Left kidney (tissue), 2 donors: ENCODE results near the gene LBX1. TPM values are rescaled to one million over a fixed set of nuclear protein-coding genes. Genes with fewer than 3 reads are reported as not detected.

Experiments used
- DNase-seq: peaks from one replicate; pipeline ENCODE4 v3.0.0-alpha.2; 2013
- polyA plus RNA-seq: library from polyadenylated mRNA; unstranded; fragments of 120-200 nt; gene quantifications from one replicate; pipeline ENCODE4 v1.2.1, GENCODE V29; 2013; ENCODE audit not compliant: insufficient read length

Gene LBX1
- polyA plus RNA-seq, 1 donor: not detected

DNA sequence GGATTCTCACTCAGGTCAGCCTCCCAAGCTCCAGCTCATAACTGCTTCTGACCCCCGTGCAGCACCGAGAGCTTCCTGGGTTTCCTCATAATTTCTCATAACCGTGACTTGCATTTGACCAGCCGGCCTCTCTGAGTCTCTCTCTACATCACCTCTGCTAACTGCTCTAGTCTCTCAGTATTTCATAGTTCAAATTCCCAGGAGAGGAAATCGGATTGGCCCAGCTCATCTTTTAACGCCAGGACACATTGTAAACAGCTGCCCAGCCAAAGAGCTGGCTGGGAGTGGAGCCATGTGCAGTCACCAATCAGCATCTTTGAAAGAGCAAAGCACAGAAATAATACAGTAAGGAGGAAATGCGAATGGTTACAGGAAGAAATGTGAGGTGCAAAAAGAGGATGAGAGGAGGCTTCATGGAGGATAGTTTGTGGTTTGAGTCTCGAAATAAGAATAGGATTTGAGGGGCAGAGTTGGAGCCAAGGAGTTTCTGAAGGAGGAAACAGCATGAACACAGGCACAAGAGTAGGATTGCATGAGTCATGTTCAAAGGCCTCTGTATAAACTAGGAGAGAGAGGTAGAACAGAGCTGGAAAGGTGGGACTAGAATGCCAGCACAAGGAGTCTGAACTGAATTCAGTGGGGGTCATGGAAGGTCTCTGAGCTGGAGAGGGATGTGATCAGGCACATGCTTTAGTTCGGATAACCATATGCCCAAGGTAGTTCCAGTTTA is 15.2 kb upstream of the LBX1 start:
- DNase-seq: no peak

DNA sequence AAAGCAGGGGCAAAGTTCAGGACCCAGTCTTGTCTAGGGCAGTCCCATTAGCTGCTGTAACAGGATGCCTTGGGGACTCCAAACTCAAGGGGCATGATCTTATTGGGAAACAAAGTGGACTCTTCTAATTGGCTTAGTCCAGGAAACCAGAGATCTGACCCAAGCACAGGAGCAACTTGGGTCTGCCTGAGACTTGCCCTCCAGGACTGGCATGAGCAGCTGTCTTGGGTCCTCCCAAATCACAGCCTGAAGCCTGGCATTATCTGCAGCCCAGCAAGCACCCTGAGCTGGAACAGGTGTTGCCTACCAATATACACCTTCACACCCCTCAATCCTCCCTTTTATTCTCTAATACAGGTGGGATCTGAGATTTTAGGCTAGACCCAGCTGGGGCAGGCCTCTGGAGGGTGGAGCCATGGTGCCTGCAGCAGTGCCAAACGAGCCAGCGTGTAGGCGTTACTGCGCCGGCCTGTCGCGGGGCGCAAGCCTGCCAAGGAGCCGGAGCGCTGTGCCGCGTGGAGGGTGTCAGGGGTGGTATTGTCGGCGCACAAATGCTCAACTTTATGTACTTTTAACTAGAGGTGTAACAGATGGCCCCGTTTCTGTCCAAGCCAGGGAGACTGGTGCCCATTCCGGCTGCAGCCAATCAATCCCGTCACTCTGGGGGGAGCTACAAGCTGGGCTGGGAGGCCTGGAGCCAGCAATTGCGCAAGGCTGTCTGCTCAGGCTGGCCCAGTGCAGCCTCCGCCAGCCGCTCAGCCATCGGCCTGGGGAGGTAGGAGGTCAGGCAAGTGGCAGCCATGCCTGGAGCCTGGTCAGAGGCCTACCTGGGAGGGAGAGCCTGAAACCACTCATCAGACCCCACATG is 12.8 kb upstream of the LBX1 start:
- DNase-seq: no peak

GRCh38 chr10:101238732-101239105 is 9.5 kb upstream of the LBX1 start:
- no peak for DNase-seq

GRCh38 chr10:101237982-101238731 is 8.9 kb upstream of the LBX1 start:
- DNase-seq: no peak

DNA sequence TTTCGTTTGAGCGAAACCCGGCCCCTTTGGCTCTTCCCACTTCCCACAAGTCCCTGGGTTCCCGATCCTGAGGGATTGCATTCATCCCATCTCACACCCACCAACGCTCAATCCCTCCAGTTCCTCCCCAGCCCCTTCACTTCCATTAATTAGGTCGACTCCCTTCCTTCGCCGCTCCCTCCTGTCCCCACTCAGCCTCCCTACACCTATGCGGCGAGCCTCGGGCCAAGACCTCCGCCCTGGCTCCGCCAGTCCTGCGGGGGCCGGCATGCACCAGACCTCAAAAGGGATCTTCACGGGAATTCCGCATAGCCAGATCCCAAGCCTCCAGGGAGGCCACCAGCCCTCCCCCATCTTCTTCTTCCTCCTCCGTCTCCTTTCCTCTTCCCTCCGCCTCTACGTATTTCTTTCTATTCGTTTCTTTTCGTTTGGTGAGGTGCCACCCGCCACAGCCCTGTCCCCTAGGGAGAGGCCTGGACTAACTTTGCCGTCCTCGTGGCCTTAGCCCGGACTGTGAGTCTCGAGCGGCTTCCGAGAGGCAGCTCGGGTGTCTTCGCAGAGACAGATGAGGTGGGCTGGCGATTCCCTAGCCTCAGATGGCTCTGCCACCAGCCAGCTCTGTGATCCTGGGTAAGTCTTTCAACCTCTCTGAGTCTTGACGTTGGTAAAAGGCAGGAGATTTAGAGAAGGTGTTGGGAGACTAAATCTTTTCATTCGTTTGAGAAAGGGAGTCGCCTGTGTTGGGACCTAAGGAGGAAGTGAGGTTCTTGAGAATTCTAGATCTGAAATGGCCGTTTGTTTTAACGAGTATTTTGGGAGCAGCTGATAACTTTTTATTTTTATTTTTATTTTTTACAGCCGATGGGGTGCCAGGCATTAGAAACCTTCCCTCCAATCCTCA is 8.1 kb upstream of the LBX1 start:
- DNase-seq: no peak

DNA sequence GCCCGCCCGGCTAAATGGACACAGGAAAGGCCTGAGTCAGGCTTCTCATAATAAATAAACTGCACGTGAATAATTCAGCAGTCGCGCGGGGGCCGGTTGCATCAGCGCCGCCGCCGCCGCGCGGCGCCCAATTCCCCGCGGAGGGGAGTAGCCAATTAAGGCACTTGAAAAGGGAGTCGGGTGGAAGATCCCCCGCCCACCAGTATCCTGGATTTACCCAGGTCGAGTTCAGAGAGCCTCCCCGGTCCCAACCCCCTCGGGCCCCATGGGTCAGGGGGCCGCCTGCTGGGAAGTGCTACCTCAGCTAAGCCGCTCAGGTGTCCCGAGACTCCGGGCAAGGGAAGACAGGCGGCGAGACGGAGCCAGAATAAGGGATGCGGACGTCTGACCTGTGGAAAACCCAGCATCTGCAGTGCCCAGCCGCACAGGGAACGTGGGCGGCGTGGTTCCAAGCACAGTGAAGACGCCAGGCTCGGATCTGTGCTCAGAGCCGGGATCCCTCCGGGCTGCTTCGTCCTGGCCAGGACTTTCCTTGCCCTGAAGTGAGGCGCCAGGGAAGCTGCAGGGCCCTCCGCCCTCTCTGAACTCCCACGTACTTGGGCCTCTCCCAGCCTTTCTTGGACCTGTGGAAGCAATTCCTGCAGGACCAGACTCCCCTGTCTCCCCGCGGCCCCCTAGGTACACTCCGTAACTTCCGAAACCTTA is 7.3 kb upstream of the LBX1 start:
- no peak for DNase-seq

DNA sequence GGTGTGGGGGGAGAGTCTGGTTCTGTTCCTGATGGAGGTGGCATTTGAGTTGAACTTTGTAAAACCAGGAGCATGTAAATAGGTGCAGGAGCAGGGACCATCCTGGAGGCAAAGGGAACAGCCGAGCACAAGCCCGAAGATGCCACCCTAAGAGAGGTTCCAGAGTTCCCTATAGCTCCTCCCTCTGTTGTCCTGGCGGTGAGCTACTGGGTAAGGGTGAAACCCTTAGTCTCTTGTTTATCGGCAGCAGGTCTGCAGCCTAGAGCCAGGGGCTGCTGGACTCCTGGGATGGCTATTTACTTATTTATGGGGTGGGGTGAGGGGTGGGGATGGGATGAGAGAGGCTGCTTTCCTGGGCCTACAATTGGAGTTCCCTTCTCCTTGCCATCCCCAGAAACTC is 6.5 kb upstream of the LBX1 start:
- DNase-seq: no peak

DNA sequence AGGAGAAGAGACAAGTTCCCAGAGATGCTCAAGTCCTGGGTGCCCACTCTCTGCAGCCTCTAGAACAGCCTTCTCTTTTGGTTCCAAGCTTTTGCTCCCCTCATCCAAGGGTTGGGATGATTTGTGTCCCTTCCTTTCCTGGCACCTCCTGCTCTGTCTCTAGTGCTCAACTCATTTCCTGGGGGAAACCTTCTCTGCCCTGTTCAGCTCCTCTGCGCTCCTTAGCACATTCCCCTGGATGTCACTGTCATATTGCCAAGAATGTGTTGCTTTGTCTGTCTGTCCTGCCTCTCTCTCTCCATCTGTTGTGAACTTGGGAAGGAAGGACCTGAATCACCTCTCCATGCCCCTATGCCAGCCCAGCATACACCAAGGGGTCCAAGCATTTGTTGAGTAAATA is 5.1 kb upstream of the LBX1 start:
- DNase-seq: no peak

- DNase-seq: no peak
These were observed 4.6 kb upstream of the LBX1 start for GRCh38 chr10:101233863-101234262.

DNA sequence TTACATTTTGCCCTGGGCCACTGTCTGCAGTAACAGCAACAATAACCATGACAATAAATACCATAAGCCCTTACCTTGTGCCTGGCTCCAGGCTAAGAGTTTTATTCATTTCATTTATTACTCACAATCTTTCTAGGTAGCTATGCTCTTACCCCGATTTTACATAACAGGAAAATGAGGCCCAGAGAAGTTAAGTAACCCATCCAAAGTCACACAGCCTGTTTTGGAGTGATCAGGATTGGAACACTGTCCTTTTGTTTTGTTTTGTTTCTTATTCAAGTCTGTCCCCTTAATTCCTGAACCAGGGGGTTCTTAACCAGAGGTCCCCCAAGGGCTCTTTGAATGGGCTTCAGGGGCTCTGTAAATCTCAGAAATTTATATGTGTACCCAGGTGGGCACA is 4.2 kb upstream of the LBX1 start:
- DNase-seq: no peak

DNA sequence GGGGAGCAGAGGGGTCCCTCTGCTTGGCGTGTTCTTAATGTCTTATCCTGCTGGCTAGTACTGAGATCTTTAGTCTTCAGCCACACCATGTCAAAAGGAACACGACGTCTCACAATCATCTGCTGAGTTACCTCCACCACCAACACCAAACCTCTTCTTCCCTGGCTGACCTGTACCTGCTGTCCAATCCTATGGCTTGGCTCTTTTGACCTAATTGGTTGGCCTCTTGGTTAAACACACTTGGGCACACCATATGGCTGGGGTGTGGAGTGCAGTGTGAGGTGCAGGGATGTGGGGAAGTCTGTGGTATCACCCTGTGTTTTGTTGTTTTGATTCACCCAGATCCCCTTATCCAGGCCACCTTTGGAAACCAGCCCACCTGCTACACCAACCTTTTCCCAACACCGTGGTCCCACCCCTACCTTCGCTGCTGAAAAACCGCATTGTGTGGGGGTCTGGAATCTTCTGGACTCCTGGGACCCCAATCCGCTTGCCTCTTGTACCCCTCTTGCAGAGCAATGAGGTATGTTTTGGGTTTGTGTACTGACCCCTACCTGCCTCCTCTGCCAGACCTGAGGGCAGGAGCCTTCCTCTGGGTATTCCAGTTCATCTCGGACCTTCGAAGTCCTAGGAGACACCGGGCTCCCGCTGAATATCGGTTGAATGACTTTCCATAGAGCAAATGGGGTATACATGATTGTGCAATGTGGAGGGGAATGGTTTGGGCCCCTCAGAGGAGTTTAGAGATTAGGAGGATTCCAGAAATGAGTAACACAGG is 2.8 kb upstream of the LBX1 start:
- DNase-seq: no peak

DNA sequence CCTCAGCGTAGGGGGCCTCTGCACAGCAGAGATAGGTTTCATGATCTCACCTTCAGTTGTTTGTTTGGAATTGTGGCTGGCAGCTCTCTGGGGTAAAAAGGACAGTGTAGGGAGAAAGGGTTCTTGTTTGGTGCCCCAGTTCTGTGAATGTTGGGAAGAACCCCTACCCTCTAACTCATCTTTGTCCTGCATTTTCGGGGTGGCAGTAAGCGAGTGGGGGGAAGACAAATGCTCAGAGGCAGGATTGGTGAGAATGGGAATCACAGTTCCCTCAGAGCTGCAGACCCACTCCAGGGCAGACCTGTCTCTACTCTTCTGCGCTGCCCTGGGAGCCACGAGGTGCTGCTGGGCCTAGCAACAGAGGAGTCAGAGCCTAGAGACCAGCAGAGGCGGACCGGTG is 1.8 kb upstream of the LBX1 start:
- no peak for DNase-seq

GRCh38 chr10:101230183-101230917 is 1.1 kb upstream of the LBX1 start:
- no peak for DNase-seq

GRCh38 chr10:101228966-101229265 is 347 bp downstream of the LBX1 start:
- no peak for DNase-seq

DNA sequence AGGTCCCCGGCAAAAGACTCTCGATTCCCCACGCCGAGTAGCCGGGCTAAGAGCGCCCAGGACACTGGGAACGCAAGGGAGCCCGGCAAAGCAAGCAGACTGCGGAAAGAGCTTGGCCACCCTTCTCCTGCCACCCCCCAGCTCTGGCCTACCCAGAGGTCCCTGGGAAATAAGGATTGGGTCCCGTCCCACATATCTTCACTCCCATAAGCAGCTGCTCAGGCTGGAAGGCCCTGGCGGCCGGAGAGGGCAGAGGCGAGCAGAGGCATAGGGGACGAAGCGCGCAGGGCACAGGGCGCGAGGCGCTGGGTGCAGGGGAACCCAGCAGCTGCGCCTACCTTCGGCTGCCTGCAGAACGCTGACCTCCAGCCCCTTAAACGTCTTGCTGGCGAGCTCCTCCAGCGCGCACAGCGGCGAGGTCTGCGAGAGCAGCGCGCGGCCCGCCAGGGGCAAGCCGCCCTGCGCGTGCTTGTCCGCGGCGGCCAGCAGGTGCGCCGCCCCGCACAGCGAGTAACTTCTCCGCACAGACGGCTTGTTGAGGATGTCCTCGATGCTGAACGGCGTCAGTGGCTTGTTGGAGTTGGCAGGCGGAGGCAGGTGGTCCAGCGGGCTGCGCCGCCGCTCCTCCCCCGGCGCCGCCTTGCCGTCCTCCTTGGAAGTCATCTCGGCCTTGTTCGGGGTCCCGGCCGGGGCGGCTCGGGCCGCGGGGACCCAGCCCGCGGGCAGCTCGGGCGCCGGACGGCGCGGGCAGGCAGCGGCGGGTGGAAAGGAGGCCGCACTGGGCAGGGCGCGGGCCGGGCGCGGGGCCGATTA is 904 bp downstream of the LBX1 start:
- DNase-seq: no peak

- DNase-seq: no peak
These were observed 1.7 kb downstream of the LBX1 start for GRCh38 chr10:101227429-101228152.

GRCh38 chr10:101226491-101227428 is 2.5 kb downstream of the LBX1 start:
- DNase-seq: no peak
